GF-D8 (cell line): Measurements from ENCODE around the gene ITGB4.
"Not testable (repeated sequence)": the region's sequence is repeated elsewhere in the genome, so short reads cannot be mapped to it uniquely, and the experiment has no call there.

Experiments
- DNase-seq: peaks from one replicate; lab custom pipeline; 2025; lab: John Stamatoyannopoulos, UW

ITGB4 gene

DNA sequence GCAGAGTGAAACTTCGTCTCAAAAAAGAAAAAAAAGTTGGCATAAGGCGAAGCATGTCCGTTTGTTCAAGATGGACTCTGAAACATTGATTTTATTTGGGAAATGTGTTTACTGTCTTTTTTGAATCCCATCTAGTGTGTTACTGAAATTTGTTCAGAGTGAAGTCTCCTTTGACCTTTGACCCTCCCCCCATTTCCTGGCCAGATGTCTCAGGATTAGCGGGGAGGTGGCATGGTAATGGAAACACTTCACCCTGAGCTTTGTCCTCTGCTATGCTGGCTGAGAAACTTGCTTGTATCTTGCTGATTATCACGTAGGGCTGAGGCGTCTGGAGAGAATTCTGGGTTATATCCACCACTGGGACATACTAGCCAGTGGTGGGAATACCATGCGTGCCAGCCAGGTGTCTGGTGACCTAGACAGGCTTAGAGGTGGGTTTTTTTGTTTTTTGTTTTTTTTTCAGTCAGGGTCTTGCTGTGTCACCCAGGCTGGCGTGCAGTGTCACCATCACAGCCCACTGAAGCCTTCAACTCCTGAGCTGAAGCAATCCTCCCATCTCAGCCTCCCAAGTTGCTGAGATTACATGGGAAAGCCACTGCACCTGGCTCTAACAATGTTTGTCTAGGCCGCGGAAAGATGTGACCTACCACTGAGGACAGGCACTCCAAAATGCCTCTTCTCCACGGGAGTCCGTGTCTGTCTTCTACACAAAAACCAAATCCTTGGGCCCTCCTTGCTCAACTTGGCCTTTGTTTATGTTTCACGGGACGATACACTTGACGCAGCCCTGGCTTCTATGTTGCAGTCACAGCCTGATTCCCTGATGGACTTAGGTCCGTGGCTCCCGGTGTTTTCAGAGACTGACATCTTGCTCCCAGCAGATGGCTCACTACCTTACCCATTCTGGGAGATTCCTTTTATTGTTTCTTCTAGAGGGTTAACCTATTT is 50.3 kb downstream of the ITGB4 start:
- no peak for DNase-seq

DNA sequence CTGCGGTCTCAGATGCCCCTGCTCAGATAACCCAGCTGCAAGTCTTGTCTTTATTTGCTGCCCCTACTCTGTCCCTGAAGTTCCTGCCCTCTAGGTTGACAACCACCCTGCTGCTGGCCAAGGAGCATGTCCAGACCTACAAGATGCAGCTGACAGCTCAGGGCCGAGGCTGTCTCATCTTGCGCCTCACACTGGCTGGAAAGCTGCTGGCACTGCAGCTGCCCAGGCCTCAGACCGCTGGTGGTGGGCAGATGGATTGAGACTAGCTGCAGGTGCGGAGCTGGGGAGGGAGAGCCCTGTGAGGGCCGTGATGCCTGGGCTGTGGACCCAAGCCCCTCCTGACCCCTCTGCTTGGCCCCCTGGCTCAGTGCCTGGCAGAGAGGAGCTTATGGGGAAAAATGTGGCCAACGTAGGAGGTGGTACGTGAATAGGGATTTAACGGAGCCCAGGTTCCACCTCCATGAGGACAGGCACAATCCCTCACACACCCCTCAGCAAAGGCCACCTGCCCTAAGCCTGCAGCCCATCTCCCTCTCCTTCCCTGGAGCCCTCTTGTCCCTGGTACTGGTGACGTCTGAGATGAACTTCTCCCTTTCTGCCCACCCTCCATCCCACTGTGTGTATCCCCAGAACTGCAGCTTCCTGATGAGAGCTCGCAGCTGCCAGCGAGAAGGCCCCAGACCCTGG is 52.0 kb downstream of the ITGB4 start:
- DNase-seq: no peak

DNA sequence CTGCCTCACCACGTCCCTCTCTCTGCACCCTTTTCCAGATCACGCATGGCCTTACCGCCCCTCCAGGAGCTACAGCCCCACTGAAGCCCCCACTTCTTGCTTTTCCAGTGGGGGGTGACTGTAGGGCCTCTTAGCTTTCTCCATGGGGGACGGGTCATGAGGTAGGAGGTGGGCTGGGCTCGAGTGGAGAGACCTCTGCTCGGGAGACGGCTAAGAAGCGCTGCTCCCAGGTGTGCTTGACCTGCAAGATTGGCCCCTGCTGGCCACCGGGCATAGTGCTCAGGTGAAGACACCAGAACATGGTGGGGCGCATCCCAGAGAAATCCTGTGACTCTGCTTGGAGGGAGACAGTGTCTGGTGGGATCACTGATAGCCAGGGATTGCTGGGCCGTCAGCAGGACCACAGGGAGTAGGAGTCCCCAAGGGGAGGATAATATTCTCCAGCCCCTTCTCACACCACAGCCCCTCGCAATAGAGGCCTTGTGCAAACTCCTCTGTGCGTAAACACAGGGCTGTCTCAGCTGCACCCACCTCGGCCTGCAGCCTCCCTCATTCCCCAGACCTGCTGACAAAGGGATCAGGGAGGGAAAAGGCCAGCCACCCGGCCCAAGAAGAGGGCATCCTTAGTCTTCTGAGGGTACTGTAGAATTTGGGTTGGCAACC is 52.7 kb downstream of the ITGB4 start:
- no peak for DNase-seq

DNA sequence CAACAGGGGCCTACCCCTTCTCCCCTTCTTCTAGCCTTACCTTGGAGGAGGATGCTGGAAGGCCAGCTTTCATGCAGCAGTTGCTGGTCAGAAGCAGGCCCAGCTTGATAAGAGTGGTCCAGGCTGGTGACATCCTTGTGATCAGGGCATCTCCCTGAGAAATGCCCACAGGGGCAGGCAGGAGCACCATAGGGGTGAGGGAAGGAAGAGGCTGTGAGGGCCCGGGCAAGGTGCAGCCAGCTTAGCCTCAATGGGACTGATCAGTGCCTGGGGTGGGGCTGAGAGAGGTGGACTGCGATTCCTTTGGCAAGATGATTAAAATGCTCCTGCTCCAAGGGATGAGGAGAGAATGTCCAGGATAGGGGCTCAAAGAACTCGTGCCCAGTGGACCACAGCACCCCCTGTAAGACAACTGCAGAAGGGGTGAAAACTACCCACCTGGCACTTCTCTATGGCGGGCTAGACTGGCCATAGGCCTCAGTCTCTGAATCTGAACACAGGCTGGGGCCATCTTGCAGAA is 53.3 kb downstream of the ITGB4 start:
- DNase-seq: no peak

DNA sequence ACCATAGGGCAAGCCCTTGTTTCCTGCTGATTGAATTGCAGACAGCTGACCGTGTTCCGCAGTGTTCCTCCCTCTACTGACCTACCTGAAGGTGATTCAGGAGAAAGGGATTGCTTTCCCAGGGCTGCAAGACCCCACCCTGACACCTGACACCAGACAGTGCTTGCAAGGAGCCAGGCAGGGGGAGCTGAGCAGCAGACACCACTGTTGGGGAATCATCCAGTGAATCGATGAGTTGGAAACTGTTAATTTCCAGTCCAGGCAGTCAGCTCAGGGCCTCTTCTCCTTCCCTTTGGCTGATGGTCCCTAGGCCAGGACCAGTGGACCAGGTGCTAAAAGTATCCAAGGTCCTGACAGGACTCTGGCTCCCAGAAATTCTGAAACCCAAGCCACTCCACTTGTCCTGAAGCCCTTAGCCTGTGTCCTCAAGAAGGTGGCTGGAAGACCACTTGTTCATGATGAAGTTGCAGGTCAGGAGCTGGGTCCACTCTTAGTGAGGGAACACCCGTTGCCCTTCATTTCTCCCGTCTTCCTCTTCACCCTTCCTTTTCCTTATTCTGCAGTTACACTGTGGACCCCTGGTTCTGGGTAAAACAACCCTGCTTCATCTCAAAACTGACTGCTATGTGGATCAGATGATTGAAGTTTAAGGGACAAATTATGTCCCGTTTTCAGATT is 53.9 kb downstream of the ITGB4 start:
- no peak for DNase-seq

DNA sequence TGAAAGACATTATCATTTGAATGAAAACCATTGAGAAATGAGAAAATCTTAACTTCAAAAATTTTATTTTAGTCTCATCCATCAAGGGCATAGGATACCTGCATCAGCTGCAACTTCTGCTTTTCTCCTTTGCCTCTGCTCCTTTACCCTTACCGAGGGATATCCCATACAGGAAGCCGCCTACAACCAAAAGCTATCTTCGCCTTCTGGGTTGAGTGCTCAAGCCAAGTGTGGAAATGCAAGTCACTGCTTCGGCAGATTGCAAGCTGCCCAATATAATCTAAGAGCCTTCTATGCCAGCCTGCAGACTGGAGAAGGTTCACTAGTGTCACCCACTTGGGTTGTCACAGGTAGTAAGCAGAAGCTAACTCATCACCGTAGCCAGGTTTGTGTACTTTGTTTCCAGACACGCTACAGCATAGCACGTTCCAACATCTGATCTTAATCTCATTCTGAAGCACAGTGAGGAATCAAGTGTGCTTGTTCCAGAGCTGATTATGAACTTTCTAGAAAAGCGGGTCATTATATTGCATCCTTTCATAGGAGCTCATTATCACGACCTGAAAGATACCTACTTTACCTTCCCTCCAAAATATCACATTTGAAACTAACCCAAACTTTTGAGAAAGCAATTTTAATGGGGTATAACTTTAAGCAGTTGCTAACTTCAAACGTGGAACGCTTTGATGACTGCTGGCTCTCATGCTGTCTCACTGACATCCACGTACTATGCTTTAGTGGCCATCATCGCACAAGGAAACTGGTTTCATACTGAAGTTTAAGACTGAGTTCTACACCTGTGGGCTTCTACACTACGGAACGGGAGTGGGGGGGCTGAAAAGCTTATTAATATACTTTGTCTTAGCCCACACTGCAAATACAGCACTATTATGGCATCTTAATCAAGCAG is 55.4 kb downstream of the ITGB4 start:
- DNase-seq: peak; percentile 59

DNA sequence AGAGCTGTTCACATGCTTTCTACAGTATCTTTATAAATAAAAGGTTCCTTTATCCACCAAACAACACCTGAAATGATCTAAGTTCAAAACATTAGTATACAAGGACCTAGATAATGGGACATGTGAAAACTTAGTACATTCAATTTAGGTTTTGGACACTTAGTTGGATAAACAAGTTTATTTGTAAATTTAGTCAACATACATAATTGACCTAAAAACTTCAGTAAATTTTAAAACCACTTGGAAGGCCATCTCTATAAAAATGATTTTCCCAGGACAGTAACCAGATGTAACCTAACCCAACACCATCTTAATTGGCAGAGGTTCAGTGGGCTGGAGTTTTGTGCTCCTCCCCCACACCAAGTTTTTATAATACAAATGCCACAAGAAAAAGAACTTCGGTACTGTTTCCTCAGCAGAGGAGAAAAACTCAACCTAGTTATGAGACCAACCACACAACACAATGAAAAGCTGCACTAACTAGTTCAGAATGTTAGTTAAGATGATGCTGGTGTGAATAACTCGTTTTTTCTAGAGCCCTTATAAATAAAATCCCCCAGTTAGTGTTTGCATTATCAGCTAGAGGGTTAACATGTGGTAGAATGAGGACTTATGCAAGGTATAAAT is 56.1 kb downstream of the ITGB4 start:
- no peak for DNase-seq

DNA sequence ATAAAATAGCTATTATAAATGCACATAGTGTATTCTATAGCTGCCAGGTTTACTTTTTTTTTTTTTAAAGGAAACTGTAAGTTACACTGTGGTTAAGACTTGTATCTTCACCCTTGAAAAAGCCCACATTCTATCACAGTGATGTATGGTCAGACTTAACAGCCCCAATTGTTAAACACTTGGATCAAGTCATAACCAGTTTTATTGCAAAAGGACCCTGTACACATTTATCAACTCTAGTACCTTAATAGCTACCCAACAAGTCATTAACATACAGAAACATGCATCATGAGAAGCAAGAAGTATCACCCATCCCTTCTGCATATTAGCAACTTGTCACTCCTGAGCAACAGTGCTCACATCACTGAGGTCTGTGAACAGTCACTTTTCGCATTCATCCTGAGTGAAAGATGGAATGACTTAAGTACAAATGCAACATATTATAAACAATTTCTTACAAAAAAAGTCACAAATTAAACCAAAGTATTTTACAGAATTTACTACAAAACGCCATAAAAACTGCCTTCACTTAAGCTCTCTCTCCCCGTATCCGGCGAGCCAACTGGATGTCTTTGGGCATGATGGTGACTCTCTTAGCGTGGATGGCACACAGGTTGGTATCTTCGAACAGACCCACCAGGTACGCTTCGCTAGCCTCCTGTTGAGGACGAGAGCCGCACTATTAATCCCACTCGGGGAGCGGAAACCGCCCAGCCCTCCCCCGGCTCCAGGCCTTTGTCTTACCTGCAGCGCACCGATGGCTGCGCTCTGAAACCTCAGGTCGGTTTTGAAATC is 57.0 kb downstream of the ITGB4 start:
- not testable (repeated sequence) for DNase-seq

DNA sequence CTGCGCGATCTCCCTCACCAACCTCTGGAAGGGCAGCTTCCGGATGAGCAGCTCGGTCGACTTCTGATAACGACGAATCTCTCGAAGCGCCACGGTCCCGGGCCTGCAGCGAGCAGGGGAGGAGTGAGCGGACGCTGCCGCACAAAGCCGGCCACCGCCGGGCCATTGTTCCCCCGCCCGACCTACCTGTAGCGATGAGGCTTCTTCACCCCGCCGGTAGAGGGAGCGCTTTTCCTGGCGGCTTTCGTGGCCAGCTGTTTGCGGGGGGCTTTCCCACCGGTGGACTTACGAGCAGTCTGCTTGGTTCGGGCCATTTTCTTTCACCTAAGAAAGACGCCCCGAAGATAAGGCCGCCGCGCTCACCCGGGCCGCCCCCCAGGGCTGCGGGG is 57.6 kb downstream of the ITGB4 start:
- no peak for DNase-seq

DNA sequence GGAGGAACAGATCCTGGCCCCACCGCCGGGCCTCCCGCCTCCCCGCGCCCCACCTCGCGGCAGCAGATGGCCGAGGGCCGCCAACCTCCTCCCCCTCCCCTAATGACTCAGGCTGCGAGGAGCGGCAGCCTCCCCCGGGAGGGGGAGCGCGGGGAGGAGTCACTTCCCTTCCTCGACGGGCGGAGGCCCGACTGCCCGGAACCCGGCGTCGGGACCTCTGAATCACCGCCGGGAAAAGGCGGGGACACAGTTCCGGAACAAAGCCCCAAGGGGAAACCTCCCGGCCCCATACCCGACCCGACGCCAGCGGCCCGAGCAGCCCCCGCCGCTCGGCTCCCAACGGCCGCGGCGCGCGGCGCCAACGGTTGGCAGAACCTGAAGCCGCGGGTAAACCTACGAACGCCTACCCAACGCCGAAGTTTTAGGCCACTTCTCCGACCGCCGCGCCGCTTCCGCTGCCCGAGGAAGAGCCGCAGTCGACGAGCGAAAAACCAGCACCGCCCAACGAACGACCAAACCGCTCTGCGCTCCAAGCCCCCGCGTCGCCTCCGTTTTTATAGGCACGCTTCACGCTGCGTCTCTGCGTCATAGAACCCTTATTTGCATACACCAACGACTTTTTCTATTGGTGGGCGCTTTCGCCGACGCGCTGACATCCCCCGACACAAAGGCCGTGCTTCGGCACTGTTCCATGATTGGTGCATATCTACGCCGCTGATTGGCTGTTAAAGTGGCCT is 58.2 kb downstream of the ITGB4 start:
- peak; percentile 98 for DNase-seq

DNA sequence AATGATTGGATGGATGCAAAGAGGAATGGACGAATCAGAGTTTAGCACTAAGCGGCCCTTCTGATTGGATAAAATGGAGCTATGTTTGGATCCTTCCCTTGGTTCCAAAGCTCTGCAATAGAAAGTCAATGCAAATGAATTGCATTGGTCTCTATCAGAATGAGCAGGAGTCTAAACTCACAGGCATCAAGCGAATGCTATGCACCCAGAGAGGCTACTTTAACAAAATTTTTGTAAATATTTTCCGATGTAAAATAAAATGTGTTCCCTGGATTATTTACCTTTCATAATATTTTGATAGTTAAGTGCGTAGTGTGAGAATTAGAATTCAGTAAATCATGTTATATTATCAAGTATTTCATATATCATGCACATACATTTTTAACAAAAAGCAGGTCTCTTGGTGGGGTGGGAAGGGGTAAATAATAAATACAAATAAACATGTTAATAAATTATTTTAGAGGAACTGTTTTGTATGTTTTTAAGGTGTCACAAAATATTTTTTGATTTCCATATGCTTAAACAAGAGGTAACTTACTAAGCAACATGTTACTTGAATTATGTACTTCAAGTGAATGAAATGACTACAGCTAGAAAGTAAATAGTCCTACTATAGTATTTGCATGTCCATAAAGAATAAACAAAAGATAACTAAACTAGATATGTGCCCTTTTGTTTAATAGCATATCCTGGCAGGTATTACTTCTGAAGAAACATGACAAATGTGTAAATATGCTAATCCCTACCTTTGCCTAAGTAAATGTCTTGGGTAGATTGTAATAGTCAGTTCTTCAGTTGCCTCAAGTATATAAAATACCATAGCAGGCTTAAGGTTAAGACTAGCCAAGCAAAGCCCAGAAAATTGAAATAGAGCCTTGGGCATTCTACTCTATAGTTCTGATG is 59.0 kb downstream of the ITGB4 start:
- DNase-seq: no peak

DNA sequence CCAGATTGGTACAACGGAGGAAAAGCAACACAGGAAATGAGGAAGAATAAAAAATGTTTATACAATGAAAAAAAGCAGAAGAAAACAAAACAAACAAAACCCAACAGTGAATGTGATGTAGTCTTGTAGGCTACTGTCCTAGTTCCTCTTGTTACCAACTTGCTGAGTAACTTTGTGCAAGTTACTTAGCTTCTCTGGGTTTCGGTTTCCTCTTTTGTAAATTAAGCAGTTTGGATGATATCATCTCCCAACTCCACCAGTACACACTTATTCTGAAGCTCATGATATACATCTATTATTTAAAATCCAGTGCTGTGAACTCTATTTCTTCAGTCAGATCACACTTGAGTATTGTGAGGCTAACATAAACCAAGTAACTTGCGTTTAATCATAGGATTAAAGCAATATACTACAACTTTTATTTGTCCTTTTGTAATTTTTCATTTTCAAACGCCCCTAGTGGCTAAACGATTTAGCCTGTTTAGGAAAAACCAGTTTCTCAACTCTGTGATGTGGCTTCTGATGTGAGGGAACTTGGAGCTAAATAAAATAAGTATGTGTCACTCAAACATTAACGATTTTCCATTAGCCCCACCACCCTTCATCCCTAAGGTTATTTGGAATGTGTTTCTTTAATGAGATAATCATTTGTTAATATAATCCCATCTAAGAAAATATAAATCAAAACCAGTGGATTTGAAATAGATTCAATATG is 62.0 kb downstream of the ITGB4 start:
- DNase-seq: peak; percentile 88

DNA sequence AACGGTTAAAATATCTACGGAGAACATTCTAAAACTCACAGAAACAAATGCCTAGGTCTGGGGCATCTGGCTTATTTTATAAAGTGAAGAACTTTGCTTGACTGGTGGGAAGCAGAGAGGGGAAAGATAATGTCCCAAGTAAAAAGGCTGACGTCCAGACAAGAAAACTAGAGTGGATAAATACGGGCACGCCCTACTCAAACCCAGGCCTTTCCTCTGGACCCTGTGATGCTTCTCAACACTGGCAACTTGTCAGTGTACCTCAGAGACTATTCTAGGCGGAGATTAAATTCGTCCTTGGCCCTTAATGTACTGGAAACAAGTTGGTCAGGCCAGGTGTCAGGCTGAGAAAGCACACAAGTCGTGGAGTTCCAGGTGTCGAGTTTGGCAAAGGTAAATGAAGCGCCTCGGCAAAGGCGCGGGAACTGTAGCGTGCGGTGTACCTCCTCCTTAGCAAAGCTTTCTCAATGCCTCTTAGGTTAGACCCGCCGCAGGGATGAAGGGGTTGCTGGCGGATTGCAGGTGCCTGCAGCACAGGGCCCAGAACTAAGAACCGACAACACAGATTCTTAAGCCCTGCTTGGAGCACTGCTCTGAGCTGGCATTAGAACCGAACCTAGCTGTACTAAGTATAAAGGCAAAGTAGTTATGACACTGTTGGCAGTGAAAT is 62.7 kb downstream of the ITGB4 start:
- DNase-seq: peak; percentile 55

DNA sequence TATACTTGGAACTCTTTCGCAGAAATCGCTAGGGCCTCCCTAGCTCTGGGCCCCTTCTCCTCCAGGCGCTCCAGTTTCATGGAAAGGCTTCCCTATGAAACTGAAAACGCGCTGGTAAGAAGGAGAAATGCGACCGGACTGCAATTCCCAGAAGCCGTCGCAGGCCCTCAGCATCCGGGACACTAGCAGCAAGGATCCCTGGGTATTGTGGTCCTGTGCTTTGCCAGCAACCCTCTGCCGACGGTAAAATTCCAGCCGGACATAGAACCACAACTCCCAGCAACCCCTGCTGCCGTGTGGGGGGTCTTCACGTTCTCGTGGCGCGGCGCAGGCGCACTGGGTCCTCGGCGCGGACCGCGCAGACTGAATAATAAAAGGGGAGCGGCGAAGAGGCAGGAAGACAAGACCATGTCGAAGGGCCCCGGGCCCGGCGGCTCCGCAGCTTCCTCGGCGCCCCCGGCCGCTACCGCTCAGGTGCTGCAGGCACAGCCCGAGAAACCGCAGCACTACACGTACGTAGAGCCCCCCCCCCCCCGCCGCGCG is 63.3 kb downstream of the ITGB4 start, which contains the start of gene UNK:
Gene UNK, plus strand, starts transcription at position 334 of the 543 bp plus-strand sequence. Its CDS starts 75 bp downstream, at position 409.
- peak; percentile 97 for DNase-seq

DNA sequence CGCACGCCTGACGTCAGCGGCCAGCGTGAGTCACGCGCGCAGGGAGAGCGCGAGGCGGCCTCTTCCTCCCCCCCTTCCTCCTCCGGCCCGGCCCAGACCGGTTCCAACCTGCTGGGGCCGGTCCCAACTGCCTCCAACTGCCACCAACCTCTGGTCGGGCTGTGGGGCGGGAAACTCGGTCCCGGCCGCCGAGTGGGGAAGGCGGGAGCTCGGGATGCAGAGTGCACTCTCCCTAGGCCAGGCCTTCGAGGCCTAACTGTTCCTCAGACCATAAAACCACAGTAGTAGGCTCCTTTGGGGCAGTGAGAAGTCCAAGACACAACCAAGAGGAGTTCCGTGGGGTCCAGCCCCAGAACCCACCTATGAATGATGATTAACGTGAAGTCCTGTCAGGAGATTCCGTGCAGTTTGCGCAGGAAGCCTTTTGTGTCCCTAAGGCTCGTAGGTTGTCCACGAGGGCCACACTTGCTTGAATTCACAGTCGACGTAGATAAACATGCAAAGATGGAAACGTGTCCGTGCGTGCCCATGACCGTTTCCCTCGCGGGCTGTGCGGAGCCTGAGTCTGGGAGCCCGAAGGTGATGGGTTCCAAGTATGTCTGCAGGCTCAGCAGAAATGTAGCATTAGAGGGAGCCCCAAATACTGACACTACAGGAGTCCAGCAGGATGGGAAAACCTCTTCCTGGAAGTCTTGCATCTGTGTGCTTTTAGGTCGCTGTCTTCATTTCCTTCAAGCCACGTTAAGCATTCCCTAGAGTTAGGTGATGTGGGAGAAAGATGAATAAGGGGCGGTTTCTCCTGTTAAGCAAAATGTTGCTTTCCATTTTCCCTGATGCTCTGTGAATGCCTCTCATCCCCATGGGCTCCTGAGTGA is 64.0 kb downstream of the ITGB4 start:
- DNase-seq: peak; percentile 90
